Stimulated activated effector memory CD8-positive, alpha-beta T cell treated with anti-CD3 and anti-CD28 coated beads, Interleukin-12 subunit alpha, Interleukin-12 subunit beta, amount 100 ng/mL, for 72 hours (primary cell): Measurements from ENCODE around the gene PEAK3.

Experiments used
- ATAC-seq: fragments of 150-1000 bp; cut with Tn5 transposase; 2 replicates; pipeline ENCODE4 v1.10.0; 2021
- DNase-seq, 2 donors: peaks; one replicate each; pipeline ENCODE4 v3.0.0; 2021 to 2022; ENCODE audit warnings: low spot score in 2 of 2
- H3K27ac Mint-ChIP-seq: one replicate; pipeline ENCODE4 v1.8.0; 2022; ENCODE audit warnings: mild to moderate bottlenecking, mixed read lengths
- H3K36me3 Mint-ChIP-seq: one replicate; pipeline ENCODE4 v1.8.0; 2022; ENCODE audit warnings: mild to moderate bottlenecking, mixed read lengths
- H3K4me1 Mint-ChIP-seq: one replicate; pipeline ENCODE4 v1.8.0; 2022; ENCODE audit warnings: mixed read lengths
- H3K4me3 Mint-ChIP-seq: one replicate; pipeline ENCODE4 v1.8.0; 2022; ENCODE audit warnings: mild to moderate bottlenecking, mixed read lengths
- H3K9me3 Mint-ChIP-seq: one replicate; pipeline ENCODE4 v1.8.0; 2022; ENCODE audit warnings: mixed read lengths

Gene PEAK3, protein sequence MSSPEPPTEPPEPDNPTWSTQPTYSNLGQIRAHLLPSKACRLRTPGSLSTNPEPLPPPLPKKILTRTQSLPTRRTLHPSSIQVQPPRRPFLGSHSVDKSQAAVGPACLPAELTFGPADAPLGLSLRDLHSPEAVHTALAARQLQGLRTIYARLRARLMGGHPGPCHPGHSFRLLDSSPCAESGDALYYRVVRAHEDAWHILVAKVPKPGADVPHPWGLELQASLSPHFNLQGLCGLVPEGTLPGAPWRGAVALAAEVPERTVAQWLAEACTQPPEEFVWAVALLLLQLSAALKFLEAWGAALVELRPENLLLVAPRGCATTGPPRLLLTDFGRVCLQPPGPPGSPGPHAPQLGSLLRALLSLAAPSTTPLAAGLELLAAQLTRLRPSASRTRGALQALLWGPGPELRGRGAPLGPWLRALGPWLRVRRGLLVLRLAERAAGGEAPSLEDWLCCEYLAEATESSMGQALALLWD

DNA sequence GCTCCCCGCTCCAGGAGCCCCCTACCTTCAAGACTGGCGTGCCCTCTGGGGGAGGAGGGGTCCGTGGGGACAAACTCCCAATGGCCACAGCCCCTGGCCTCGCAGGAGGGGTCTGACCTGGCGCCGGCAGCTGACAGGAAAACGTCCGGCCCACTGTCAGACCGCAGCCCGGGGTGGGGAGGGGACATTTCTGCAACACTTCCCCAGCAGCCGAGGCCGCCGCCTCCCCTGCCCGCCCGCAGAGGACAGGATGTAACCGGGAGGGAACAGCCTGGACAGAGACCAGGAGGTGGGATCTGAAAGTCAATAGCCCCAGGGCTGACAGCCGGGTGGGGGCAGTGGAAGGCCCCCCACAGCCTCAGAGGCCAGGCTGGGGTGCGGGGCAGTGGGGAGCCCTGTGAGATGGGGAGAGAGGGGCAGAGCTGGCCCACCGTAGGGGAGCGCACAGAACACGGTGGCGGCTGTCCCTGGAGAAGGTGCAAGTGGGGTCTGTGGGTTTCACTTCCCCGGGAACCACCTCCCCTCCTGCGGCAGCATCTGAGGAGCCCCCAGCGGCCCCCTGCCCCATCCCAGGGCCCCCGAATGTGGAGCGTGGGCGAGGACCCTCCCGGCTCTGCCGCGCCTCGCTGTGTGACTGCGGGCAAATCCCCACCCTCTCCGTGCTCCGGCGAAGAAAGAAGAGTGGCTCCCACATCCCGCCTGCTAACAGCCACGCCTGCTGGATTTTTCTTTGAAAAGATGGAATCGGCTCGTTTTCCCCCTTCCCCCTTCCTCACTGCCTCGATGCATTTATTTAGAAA lies at the start of gene PEAK3:
PEAK3 (minus strand) TSS at position 114 of the 800 bp plus-strand sequence. CDS start 1,244 bp downstream, outside the sequence.
- no peaks in the 10 kb centered on the region for H3K9me3 Mint-ChIP-seq
- peaks cover 35% of the 10 kb centered on the region for H3K36me3 Mint-ChIP-seq
- ATAC-seq, result peak; percentile 58
- peak within 1 kb of the TSS; percentile 73 for H3K4me3 Mint-ChIP-seq
- peak within 1 kb of the TSS; percentile 85 for H3K27ac Mint-ChIP-seq
- H3K4me1 Mint-ChIP-seq, result peaks cover 15% of the 10 kb centered on the region
- no peak for DNase-seq

DNA sequence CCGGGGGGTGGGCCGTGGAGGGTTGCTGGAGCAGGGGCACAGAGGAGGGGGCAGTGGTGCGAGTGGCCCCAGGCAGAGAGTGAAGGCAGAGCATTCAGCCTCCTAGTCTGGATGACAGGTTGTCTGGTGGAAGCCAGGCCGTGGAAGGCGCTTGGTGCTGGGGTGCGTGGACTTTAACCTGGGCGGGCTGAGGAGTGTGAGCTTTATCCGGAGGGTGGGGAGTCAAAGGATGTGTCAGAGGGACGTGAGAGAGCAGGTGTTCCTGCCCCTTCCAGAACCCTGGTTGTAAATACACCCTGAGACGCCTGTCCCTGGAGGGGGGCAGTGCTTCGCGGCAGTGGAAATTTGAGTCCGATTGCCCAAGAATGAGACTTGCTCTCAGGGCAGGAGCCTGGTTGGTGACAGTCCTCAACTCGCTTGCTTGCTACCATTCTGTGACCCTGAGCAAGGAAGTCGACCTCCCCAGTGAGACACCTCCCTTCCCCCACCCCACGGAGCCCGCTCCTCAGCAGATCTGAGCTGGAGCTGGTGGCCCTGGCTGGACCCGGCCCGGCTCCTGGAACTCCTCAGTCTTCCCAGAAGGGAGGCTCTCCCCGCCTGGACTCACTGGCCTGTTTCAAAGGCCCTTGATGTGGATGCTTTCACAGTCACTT lies 48.8 kb upstream of the PEAK3 start:
- ATAC-seq, result no peak
- H3K27ac Mint-ChIP-seq, result peak overlapping the region; percentile 95
- peak overlapping the region; percentile 92 for H3K4me3 Mint-ChIP-seq
- H3K36me3 Mint-ChIP-seq, result peaks cover 41% of the 10 kb centered on the region
- no peaks in the 10 kb centered on the region for H3K9me3 Mint-ChIP-seq
- peaks cover 43% of the 10 kb centered on the region for H3K4me1 Mint-ChIP-seq
- no peak for DNase-seq

DNA sequence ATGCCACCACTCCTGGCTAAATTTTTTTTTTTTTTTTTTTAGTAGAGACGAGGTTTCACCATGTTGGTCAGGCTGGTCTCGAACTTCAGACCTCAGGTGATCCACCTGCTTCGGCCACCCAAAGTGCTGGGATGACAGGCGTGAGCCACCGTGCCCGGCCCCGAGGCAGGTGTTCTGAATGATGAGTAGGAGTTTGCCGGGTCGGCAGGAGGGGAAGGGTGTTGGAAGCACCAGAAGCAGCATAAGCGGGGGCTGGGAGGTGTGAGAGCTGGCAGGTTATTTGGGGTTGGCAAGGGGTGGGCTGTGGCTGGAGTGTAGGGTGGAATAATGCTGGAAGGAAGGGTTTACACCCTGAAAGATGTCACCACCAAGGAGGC lies 48.3 kb upstream of the PEAK3 start:
- Mint-ChIP-seq H3K27ac (peak overlapping the region; percentile 95), H3K36me3 (peaks cover 45% of the 10 kb centered on the region), H3K4me1 (peaks cover 44% of the 10 kb centered on the region), H3K9me3 (no peaks in the 10 kb centered on the region), H3K4me3 (peak overlapping the region; percentile 92)
- ATAC-seq (no peak), DNase-seq (no peak)

DNA sequence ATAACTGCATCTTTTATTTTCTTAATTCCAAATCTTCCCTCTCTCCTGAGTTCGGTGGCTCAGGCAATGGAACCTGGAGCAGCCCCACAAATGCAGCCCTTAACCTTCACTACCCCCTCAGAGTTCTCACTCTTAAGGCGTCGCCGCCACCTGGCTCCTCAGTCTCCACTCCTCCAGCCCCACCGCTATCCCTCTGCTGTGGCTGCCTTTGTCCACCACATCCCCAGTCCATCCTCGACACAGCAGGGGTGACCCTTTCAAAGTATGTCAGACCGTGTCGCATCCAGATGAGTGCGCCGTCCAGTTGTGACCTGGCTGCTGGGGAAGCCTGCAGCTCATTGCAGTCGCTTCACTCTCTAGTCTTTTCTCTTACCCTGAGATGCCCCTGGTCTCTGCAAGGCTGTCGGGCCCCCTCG lies 47.5 kb upstream of the PEAK3 start:
- Mint-ChIP-seq H3K36me3 (peaks cover 49% of the 10 kb centered on the region), H3K4me3 (peak overlapping the region; percentile 92), H3K4me1 (peaks cover 45% of the 10 kb centered on the region), H3K9me3 (no peaks in the 10 kb centered on the region), H3K27ac (peak overlapping the region; percentile 95)
- DNase-seq (no peak), ATAC-seq (no peak)

DNA sequence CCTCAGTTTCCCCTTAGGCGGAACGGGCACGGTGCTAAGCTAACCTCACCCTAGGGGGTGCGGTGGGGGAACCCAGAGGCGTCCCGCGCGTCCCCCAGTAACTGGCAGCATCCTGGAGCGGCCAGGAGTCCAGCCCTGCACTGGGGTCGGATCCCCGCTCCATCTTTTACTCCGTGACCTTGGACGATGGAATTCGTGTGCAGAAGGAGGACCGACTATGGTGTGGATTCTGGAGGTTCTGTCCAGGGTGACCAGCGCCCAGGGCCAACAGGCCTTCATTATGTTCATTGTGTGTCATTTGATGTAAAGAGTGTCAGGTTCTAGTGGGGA lies 47.1 kb upstream of the PEAK3 start:
- ATAC-seq (no peak), DNase-seq (no peak)
- Mint-ChIP-seq H3K4me3 (peak overlapping the region; percentile 92), H3K27ac (peak overlapping the region; percentile 95), H3K36me3 (peaks cover 53% of the 10 kb centered on the region), H3K4me1 (peaks cover 45% of the 10 kb centered on the region), H3K9me3 (no peaks in the 10 kb centered on the region)

DNA sequence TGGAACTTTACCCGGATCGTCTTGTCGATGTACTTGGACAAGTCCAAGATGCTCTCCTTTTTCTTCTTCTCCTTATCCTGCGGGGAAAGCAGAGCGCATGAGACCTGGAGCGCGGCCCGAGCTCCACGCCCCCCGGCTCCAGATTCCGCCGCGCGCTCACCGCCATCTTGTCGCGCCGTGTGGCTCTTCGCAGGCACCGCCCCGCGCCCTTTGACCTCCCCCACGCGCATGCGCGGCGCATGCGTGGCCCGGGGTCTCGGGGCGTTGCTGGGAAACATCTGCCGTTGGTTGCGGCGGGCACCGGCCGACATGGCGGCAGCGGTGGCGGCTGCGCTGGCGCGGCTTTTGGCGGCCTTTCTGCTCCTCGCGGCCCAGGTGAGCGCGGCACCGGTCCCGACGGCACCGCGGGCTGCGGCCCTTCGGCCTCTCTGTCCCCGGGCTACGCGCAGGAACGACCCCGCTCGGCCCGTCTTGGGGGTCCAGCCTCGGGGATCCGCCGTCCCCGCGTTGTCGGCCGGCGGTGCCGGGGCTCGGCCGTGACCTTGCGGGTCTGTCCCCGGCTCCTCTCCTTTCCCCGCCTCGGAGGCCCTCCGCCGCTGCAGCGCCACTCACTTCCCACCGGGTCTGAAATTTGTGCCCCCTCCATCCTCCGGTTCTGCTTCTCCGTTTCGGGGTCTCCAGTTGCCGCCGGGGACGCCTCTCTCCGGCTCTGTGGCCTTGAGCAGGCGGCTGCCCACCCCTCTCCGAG lies 46.6 kb upstream of the PEAK3 start, which contains the start of the genes LSM7 and SPPL2B:
LSM7 (minus strand) TSS at position 186 of the 748 bp plus-strand sequence; CDS start at position 166, 20 bp downstream.
SPPL2B (plus strand) TSS at position 284 of the 748 bp plus-strand sequence; CDS start at position 310, 26 bp downstream.
- Mint-ChIP-seq H3K27ac (peak within 1 kb of the TSS; percentile 95), H3K9me3 (no peaks in the 10 kb centered on the region), H3K4me3 (peak within 1 kb of the TSS; percentile 92), H3K36me3 (peaks cover 58% of the 10 kb centered on the region), H3K4me1 (peaks cover 45% of the 10 kb centered on the region)
- ATAC-seq (peak; percentile 89), DNase-seq (peak; percentile 89 to 95)

DNA sequence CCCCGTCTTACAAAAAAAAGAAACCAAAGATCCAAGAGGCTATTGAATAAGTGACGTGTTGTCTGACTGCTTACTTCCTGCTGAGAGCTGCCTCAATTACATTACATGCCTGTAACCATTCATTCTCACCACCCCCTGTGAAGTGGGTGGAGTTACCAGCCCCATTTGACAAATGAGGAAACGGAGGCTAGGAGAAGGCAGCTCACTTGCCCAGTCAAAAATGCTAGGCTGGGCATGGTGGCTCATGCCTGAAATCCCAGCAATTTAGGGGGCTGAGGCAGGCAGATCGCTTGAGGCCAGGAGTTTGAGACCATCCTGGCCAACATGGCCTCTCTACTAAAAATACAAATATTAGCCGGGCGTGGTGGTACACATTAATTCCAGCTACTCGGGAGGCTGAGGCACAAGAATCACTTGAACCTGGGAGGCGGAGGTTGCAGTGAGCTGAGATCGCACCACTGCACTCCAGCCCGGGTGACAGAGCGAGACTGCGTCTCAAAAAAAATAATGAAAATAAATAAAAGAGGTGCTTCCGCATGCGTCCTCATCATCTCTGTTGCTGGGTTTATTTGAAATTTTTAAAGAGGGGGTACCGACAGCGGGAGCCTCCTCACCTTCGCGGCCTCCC lies 45.9 kb upstream of the PEAK3 start:
- Mint-ChIP-seq H3K4me3 (peak overlapping the region; percentile 92), H3K27ac (peak overlapping the region; percentile 95), H3K4me1 (peaks cover 45% of the 10 kb centered on the region), H3K36me3 (peaks cover 65% of the 10 kb centered on the region), H3K9me3 (no peaks in the 10 kb centered on the region)
- DNase-seq (peak in 1 of 2 donors; percentile 77), ATAC-seq (peak; percentile 71)

DNA sequence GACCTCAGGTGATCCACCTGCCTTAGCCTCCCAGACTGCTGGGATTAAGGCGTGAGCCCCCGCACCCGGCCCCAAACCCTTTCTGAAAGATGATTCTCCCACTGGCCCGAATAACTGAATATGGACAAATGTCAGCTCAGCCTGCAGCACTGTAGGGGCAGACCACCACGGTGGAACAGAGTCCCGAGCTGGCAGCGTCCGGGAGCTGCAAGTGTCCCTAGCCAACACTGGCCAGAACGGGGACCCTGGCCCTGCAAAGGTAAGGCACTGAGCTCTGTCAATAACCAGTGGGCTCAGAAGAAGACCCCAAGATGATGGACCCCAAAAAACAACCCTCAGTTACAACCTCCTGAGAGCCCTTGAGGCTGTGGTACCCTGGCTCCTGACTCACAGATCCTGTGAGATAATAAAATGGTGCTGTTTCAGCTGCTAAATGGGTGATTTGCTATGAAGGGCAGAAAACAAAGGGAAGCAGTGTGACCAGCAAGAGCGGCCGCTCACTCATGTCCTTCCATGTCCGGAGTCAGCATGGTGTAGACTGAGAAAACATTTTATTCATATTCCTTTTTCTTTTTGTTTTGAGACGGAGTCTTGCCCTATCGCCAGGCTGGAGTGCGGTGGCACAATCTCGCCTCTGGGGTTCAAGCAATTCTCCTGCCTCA lies 44.9 kb upstream of the PEAK3 start:
- Mint-ChIP-seq H3K9me3 (no peaks in the 10 kb centered on the region), H3K4me3 (peak overlapping the region; percentile 92), H3K4me1 (peaks cover 45% of the 10 kb centered on the region), H3K36me3 (peaks cover 76% of the 10 kb centered on the region), H3K27ac (peak overlapping the region; percentile 95)
- DNase-seq (no peak), ATAC-seq (no peak)

DNA sequence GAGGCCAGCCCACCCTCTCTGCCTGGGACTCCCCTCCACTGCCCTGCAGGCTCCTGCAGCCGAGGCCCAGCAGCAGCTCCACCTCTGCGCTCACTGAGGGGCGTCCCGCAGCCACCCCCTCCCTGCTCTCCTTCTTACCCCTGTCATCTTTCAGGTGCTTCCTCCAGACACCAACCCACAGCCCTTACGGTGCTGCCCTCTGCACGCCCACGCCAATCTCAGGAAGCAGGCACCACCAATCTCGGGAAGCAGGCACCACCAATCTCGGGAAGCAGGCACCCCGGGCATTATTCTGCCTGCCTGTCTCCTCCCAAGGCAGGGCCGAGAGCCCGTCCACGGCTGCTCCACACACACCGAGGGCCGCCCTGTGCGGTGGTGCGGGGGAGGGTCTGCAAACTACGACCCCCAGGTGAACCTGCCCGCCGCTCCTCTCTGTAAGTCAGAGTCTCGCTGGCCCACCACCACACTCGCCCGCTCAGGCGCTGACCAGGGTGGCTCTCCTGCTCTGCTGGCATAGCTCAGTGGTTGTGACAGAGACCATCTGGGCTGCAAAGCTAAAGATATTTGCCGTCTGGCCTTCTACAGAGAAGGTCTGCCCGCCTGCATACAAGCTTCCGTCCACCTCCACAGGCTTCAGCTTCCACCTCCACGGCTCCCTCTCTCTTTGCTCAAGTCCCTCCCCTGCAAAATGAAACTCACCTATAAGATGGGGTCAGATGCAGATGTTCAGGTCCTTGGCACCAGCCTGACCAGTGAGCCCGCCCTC lies 43.5 kb upstream of the PEAK3 start:
- Mint-ChIP-seq H3K27ac (peak overlapping the region; percentile 95), H3K4me1 (peaks cover 44% of the 10 kb centered on the region), H3K36me3 (peaks cover 82% of the 10 kb centered on the region), H3K9me3 (no peaks in the 10 kb centered on the region), H3K4me3 (peak overlapping the region; percentile 43)
- no peak for DNase-seq
- no peak for ATAC-seq

DNA sequence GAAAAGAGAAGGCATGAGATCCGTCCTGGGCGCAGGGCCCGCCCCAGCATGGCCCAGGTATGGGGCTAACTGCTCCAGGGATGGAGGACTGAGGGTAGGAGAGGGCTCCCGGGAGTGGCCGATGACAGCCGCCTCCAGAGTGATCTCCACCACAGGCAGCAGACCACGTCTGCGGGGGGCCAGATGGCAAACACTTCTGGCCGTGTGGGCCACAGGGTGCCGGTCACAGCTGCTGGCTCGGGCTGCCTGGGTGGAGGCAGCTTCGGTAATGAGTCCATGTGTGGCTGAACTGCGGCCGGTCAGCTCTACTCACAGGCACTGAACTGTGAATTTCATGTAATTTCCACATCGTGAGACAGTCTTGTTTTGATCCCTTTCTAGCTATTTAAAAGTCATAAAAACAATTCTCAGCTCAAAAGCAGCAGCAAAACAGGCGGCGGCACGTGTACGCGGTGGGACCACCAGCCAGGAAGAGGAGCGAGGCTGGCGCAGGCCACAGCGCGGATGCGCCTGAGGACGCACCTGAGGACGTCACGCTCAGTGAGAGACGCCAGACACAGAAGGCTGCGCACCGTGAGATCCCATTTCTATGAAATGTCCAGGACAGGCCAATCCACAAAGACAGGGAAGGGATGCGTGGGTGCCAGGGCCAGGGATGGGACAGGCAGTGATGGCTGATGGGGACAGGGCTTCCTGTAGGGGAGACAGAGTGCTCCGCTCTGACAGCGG lies 42.4 kb upstream of the PEAK3 start:
- Mint-ChIP-seq H3K27ac (peak overlapping the region; percentile 67), H3K36me3 (peaks cover 77% of the 10 kb centered on the region), H3K4me3 (no peak overlapping the region), H3K9me3 (no peaks in the 10 kb centered on the region), H3K4me1 (peaks cover 33% of the 10 kb centered on the region)
- ATAC-seq (no peak), DNase-seq (no peak)

DNA sequence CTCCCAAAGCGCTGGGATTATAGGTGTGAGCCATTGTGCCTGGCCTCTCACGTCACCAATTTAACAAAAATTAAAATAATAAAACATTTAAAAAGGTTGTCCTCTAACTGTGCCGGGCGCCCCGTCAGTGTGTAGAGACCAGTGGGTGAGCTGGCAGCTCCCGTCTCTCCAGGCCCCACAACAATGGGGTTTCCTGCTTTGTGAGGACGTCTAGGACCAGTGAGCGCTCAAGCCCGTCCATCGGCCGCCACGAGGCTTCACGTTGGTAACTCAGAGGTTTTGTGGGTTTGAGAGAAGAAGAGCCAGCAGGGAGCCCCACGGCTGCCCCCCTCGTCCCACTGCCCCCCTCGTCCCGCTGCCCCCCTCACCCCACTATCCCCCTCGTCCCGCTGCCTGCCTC lies 41.7 kb upstream of the PEAK3 start:
- DNase-seq (no peak), ATAC-seq (no peak)
- Mint-ChIP-seq H3K36me3 (peaks cover 71% of the 10 kb centered on the region), H3K4me1 (peaks cover 27% of the 10 kb centered on the region), H3K4me3 (no peak overlapping the region), H3K27ac (no peak overlapping the region), H3K9me3 (no peaks in the 10 kb centered on the region)

DNA sequence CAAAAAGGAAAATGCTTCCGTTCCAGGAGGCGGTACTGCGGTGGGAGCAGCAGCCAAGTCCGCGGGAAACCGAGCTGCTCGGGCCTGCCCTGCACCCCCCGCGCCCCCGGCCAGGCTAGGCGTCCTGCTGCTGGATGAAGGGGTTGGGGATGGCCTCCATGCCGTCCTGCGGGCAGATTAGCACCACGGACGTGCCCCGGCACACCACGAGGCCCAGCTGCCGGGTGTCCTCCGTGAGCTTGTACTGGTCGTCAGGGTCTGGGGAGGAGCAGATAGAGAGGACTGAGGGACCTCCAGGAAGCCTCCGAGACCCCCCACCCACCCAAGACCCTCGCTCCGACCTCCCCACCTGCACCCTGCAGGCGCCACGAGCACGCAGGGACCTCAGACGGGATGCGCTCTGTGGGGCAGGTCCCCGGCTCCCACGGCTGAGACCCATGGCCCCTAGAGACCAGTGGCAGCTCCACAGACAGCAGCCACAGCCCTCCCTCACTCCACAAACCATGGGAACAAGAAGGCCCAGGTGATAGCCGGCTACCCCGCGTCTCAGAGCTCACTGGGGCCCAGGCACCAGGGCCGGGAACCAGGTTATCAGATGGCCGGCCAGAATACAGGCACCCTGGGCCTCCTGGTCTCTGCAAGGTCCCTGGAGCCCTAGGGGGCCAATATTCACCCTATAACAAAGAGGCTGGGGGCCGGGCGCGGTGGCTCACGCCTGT lies 39.7 kb upstream of the PEAK3 start:
- H3K4me3 Mint-ChIP-seq, result no peak overlapping the region
- ATAC-seq (no peak), DNase-seq (no peak)
- no peak overlapping the region for H3K27ac Mint-ChIP-seq
- no peaks in the 10 kb centered on the region for H3K9me3 Mint-ChIP-seq
- H3K4me1 Mint-ChIP-seq, result peaks cover 16% of the 10 kb centered on the region
- H3K36me3 Mint-ChIP-seq, result peaks cover 51% of the 10 kb centered on the region
